Measurements from ENCODE around the gene NBPF8. TPM values are rescaled to one million over a fixed set of nuclear protein-coding genes. Genes with fewer than 3 reads are reported as not detected.
A peak's percentile ranks its signal among the peaks of the same experiment; 100 is the strongest.
"Not testable (repeated sequence)": the region's sequence is repeated elsewhere in the genome, so short reads cannot be mapped to it uniquely, and the experiment has no call there.

Gene NBPF8
- polyA plus RNA-seq (2013, experiment 1 of 2): 10.9 TPM
- polyA plus RNA-seq (2013, experiment 2 of 2): 10.3 TPM

GRCh38 chr1:120414911-120415480 lies at the start of gene NBPF8:
TSS of gene NBPF8 (plus strand) at chr1:120415035. CDS start at chr1:120436523, 21,488 bp downstream.
- H2BK15ac ChIP-seq (ENCODE audit: low read depth, poor library complexity, severe bottlenecking); H3K14ac ChIP-seq (ENCODE audit: low read length in 2 of 2); H2BK5ac ChIP-seq (ENCODE audit: low read depth, low read length, poor library complexity, severe bottlenecking); H2AK5ac ChIP-seq (ENCODE audit: low read length, severe bottlenecking); H2BK12ac ChIP-seq (ENCODE audit: low read length in 2 of 2); H3K27ac ChIP-seq (ENCODE audit: low read length, poor library complexity, severe bottlenecking); H4K8ac ChIP-seq (ENCODE audit: low read length); H3K27me3 ChIP-seq (ENCODE audit: control insufficient read depth in 1 of 2, insufficient read depth in 1 of 2, low read length in 2 of 2); H3K4me1 ChIP-seq (ENCODE audit: control insufficient read depth, insufficient read depth, low read depth, low read length); H2BK120ac ChIP-seq (ENCODE audit: low read depth, low read length); H3K4ac ChIP-seq (ENCODE audit: low read depth in 1 of 2, low read length in 2 of 2); H3K23ac ChIP-seq (ENCODE audit: low read length in 2 of 2); H3K36me3 ChIP-seq (ENCODE audit: control insufficient read depth in 1 of 2, insufficient read depth in 2 of 2, low read depth in 1 of 2, low read length in 2 of 2); H4K91ac ChIP-seq (ENCODE audit: low read length); H3K79me1 ChIP-seq (replicated peaks; ENCODE audit: low read length, poor library complexity, severe bottlenecking); H3K9me3 ChIP-seq (ENCODE audit: control insufficient read depth, low read length): not testable (repeated sequence)
- peak within 1 kb of the TSS in 1 of 2 experiments; percentile 52 for H3K18ac ChIP-seq (ENCODE audit: low read depth in 1 of 2, low read length in 2 of 2)
- H2AFZ ChIP-seq (ENCODE audit: low read depth, low read length): peak within 1 kb of the TSS; percentile 39
- peak within 1 kb of the TSS; percentile 82 for H3K9ac ChIP-seq (ENCODE audit: low read length)
- DNase-seq: peak; percentile 63
- H3K4me3 ChIP-seq (ENCODE audit: insufficient read depth in 1 of 2, low read depth in 1 of 2, low read length in 2 of 2): peak within 1 kb of the TSS; percentile 61 to 78
- peak within 1 kb of the TSS; percentile 66 for H3K4me2 ChIP-seq (ENCODE audit: low read length, poor library complexity, severe bottlenecking)
- no CpG with 5 or more reads among the region's 64 CpGs for WGBS

GRCh38 chr1:120367709-120368108 lies 47.1 kb upstream of the NBPF8 start:
- H3K14ac ChIP-seq (ENCODE audit: low read length in 2 of 2); H2BK15ac ChIP-seq (ENCODE audit: low read depth, poor library complexity, severe bottlenecking); H3K36me3 ChIP-seq (ENCODE audit: control insufficient read depth in 1 of 2, insufficient read depth in 2 of 2, low read depth in 1 of 2, low read length in 2 of 2); H3K4me2 ChIP-seq (ENCODE audit: low read length, poor library complexity, severe bottlenecking); DNase-seq; H3K9me3 ChIP-seq (ENCODE audit: control insufficient read depth, low read length); H2BK12ac ChIP-seq (ENCODE audit: low read length in 2 of 2); H3K18ac ChIP-seq (ENCODE audit: low read depth in 1 of 2, low read length in 2 of 2); H3K27me3 ChIP-seq (ENCODE audit: control insufficient read depth in 1 of 2, insufficient read depth in 1 of 2, low read length in 2 of 2); H3K9ac ChIP-seq (ENCODE audit: low read length); H4K8ac ChIP-seq (ENCODE audit: low read length); H4K91ac ChIP-seq (ENCODE audit: low read length); H3K4me1 ChIP-seq (ENCODE audit: control insufficient read depth, insufficient read depth, low read depth, low read length); H2BK5ac ChIP-seq (ENCODE audit: low read depth, low read length, poor library complexity, severe bottlenecking); H3K4ac ChIP-seq (ENCODE audit: low read depth in 1 of 2, low read length in 2 of 2); H3K27ac ChIP-seq (ENCODE audit: low read length, poor library complexity, severe bottlenecking); H2AK5ac ChIP-seq (ENCODE audit: low read length, severe bottlenecking); H2BK120ac ChIP-seq (ENCODE audit: low read depth, low read length); H3K23ac ChIP-seq (ENCODE audit: low read length in 2 of 2); H2AFZ ChIP-seq (ENCODE audit: low read depth, low read length); H3K79me1 ChIP-seq (replicated peaks; ENCODE audit: low read length, poor library complexity, severe bottlenecking): not testable (repeated sequence)
- 100% methylated on average over 5 of the region's 6 CpGs for WGBS
- peak overlapping the region in 1 of 2 experiments; percentile 51 for H3K4me3 ChIP-seq (ENCODE audit: insufficient read depth in 1 of 2, low read depth in 1 of 2, low read length in 2 of 2)

- not testable (repeated sequence) for H3K4me1 ChIP-seq (ENCODE audit: control insufficient read depth, insufficient read depth, low read depth, low read length); H2BK15ac ChIP-seq (ENCODE audit: low read depth, poor library complexity, severe bottlenecking); H3K27me3 ChIP-seq (ENCODE audit: control insufficient read depth in 1 of 2, insufficient read depth in 1 of 2, low read length in 2 of 2); H4K8ac ChIP-seq (ENCODE audit: low read length); H3K14ac ChIP-seq (ENCODE audit: low read length in 2 of 2); H3K4me3 ChIP-seq (ENCODE audit: insufficient read depth in 1 of 2, low read depth in 1 of 2, low read length in 2 of 2); H3K79me1 ChIP-seq (replicated peaks; ENCODE audit: low read length, poor library complexity, severe bottlenecking); H3K9ac ChIP-seq (ENCODE audit: low read length); H4K91ac ChIP-seq (ENCODE audit: low read length); DNase-seq; H3K23ac ChIP-seq (ENCODE audit: low read length in 2 of 2); H3K27ac ChIP-seq (ENCODE audit: low read length, poor library complexity, severe bottlenecking); H3K4ac ChIP-seq (ENCODE audit: low read depth in 1 of 2, low read length in 2 of 2); H2BK12ac ChIP-seq (ENCODE audit: low read length in 2 of 2); H2BK120ac ChIP-seq (ENCODE audit: low read depth, low read length); H2AK5ac ChIP-seq (ENCODE audit: low read length, severe bottlenecking); H3K9me3 ChIP-seq (ENCODE audit: control insufficient read depth, low read length); H3K18ac ChIP-seq (ENCODE audit: low read depth in 1 of 2, low read length in 2 of 2); H2AFZ ChIP-seq (ENCODE audit: low read depth, low read length); H3K36me3 ChIP-seq (ENCODE audit: control insufficient read depth in 1 of 2, insufficient read depth in 2 of 2, low read depth in 1 of 2, low read length in 2 of 2); H2BK5ac ChIP-seq (ENCODE audit: low read depth, low read length, poor library complexity, severe bottlenecking); H3K4me2 ChIP-seq (ENCODE audit: low read length, poor library complexity, severe bottlenecking)
- 79% methylated on average over 3 of the region's 5 CpGs for WGBS
Measured at GRCh38 chr1:120386651-120387050, 28.2 kb upstream of the NBPF8 start.

- not testable (repeated sequence) for H2BK12ac ChIP-seq (ENCODE audit: low read length in 2 of 2); H3K18ac ChIP-seq (ENCODE audit: low read depth in 1 of 2, low read length in 2 of 2); H3K27me3 ChIP-seq (ENCODE audit: control insufficient read depth in 1 of 2, insufficient read depth in 1 of 2, low read length in 2 of 2); H3K23ac ChIP-seq (ENCODE audit: low read length in 2 of 2); H3K4me2 ChIP-seq (ENCODE audit: low read length, poor library complexity, severe bottlenecking); H3K9me3 ChIP-seq (ENCODE audit: control insufficient read depth, low read length); H4K91ac ChIP-seq (ENCODE audit: low read length); H3K79me1 ChIP-seq (replicated peaks; ENCODE audit: low read length, poor library complexity, severe bottlenecking); H3K4ac ChIP-seq (ENCODE audit: low read depth in 1 of 2, low read length in 2 of 2); H4K8ac ChIP-seq (ENCODE audit: low read length); H2AK5ac ChIP-seq (ENCODE audit: low read length, severe bottlenecking); H2BK5ac ChIP-seq (ENCODE audit: low read depth, low read length, poor library complexity, severe bottlenecking); H3K36me3 ChIP-seq (ENCODE audit: control insufficient read depth in 1 of 2, insufficient read depth in 2 of 2, low read depth in 1 of 2, low read length in 2 of 2); H3K27ac ChIP-seq (ENCODE audit: low read length, poor library complexity, severe bottlenecking); H3K4me1 ChIP-seq (ENCODE audit: control insufficient read depth, insufficient read depth, low read depth, low read length); H2BK120ac ChIP-seq (ENCODE audit: low read depth, low read length); H2AFZ ChIP-seq (ENCODE audit: low read depth, low read length); H3K14ac ChIP-seq (ENCODE audit: low read length in 2 of 2); H2BK15ac ChIP-seq (ENCODE audit: low read depth, poor library complexity, severe bottlenecking); H3K9ac ChIP-seq (ENCODE audit: low read length); H3K4me3 ChIP-seq (ENCODE audit: insufficient read depth in 1 of 2, low read depth in 1 of 2, low read length in 2 of 2)
- WGBS: no CpG with 5 or more reads among the region's 29 CpGs
- peak; percentile 49 for DNase-seq
Measured at GRCh38 chr1:120388597-120389126, 26.2 kb upstream of the NBPF8 start.
